Esophagus squamous epithelium (tissue), 5 donors: ENCODE data around the gene DMRTB1. TPM values are rescaled to one million over a fixed set of nuclear protein-coding genes. Genes with fewer than 3 reads are reported as not detected.

Source experiments
- DNase-seq: peaks from one replicate; lab custom pipeline; 2025; lab: John Stamatoyannopoulos, UW
- H3K27ac ChIP-seq, 4 donors: fragments of 200-600 bp; sonication (generic); one replicate each; pipeline ENCODE4 v1.5.1; 2016 to 2019; ENCODE audit warnings: mild to moderate bottlenecking in 1 of 4
- H3K27me3 ChIP-seq, 4 donors: fragments of 200-600 bp; sonication (generic); 1 replicate in 3 of 4; 2 replicates in 1 of 4; pipeline versions ENCODE4 v1.5.1 to v1.6.0; 2017 to 2021; ENCODE audit warnings: antibody characterized with exemption in 1 of 4
- H3K36me3 ChIP-seq, 3 donors: fragments of 200-600 bp; sonication (generic); one replicate each; pipeline ENCODE4 v1.5.1; 2016 to 2019
- H3K4me1 ChIP-seq, 3 donors: fragments of 200-600 bp; sonication (generic); one replicate each; pipeline ENCODE4 v1.5.1; 2017 to 2019
- H3K4me3 ChIP-seq, 4 donors: fragments of 200-600 bp; sonication (generic); 1 replicate in 3 of 4; 2 replicates in 1 of 4; pipeline ENCODE4 v1.5.1; 2016 to 2019; ENCODE audit warnings: mild to moderate bottlenecking in 2 of 4, moderate library complexity in 1 of 4
- H3K9me3 ChIP-seq, 3 donors: fragments of 200-600 bp; sonication (generic); one replicate each; pipeline ENCODE4 v1.5.1; 2016 to 2019
- POLR2A ChIP-seq, 4 donors: fragments of 450-650 bp; IDR thresholded peaks; one replicate each; pipeline ENCODE4 v1.6.1; 2017; ENCODE audit warnings: antibody characterized with exemption in 4 of 4, mild to moderate bottlenecking in 4 of 4, moderate library complexity in 3 of 4
- WGBS, 2 donors: methylation state at CpG; one replicate each; pipeline ENCODE4 v1.1.5; 2018; 5-methylcytosine and 5-hydroxymethylcytosine counted together
- intact Hi-C: fragments of 100-400 bp; cut with DNase I; formaldehyde crosslinking; loops from one replicate; pipeline ENCODE4 v1.15.0; 2022
- total RNA-seq, 4 donors: library from RNA; depleted of rRNA; stranded (reverse); fragments of >200 nt; gene quantifications; one replicate each; pipeline ENCODE4 v1.1.0, GENCODE V29; 2016
- TF ChIP-seq, protein P1 (sequence below), 6 experiments: fragments of 450-650 bp in 4 of 6; fragments of 200-600 bp in 2 of 6; sonication (generic) in 2 of 6; IDR thresholded peaks; one replicate each; pipeline ENCODE4 v1.5.1; 2016 to 2019; ENCODE audit warnings: antibody characterized with exemption in 6 of 6, mild to moderate bottlenecking in 4 of 6, moderate library complexity in 4 of 6
- donor health status: DM: yes; HTN: yes; CAD: no.

The DMRTB1 gene
- total RNA-seq, 4 donors from 2014 or later: not detected

DNA sequence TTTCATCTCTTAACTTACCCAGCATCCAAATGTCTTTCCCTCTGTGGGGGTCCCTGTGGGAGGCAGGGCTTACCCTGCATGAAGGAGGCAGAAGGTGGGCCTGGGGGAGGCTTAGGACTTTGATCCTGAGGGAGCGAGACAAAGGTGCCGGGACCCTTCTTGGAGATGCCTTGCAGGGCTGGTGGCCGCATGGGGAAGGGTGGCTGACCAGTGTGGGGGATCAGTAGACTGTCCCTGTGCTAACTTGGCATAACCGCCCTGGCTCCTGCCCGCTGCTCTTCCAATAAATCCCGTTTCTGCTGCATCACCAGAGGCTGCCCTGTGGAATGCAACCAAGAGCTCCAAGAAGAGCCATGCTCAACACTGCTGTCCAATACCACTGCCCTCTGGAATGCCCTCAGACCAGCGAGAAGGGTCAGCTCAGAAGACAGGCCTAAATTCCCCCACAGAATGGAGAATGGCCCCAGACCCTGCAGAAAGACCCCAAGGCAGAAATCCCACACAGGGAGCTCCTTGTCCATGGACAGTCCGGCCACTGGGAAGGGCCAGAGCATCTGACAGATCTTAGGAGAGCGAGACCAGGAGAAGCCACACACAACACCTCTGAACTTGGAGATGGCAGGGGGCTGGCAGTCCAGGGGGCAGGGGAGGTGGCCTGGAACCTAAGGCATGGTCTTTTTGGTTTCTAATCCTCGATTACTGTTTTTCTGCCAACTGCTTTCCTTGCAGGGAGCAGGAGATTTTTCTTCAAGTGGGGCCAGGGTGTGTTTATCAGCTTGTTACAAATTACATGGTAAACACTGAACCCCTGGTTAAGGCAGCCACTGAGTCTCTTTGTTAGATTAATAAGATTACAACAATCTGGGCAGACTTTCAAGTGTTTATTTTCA is 46.7 kb upstream of the DMRTB1 start:
- peaks cover 0 to 6% (median 0%) of the 10 kb centered on the region in 3 donors for H3K4me1 ChIP-seq
- no peaks in the 10 kb centered on the region for H3K36me3 ChIP-seq
- H3K27ac ChIP-seq: peak overlapping the region in 2 of 4 donors; percentile 14 to 48
- intact Hi-C loops: no loop called here
- TF ChIP-seq POLR2A (IDR thresholded peaks at IDR 0.05): no peak
- TF ChIP-seq, protein P1, sequence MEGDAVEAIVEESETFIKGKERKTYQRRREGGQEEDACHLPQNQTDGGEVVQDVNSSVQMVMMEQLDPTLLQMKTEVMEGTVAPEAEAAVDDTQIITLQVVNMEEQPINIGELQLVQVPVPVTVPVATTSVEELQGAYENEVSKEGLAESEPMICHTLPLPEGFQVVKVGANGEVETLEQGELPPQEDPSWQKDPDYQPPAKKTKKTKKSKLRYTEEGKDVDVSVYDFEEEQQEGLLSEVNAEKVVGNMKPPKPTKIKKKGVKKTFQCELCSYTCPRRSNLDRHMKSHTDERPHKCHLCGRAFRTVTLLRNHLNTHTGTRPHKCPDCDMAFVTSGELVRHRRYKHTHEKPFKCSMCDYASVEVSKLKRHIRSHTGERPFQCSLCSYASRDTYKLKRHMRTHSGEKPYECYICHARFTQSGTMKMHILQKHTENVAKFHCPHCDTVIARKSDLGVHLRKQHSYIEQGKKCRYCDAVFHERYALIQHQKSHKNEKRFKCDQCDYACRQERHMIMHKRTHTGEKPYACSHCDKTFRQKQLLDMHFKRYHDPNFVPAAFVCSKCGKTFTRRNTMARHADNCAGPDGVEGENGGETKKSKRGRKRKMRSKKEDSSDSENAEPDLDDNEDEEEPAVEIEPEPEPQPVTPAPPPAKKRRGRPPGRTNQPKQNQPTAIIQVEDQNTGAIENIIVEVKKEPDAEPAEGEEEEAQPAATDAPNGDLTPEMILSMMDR (IDR thresholded peaks at IDR 0.05): no peak
- H3K9me3 ChIP-seq: no peaks in the 10 kb centered on the region
- DNase-seq: no peak
- H3K27me3 ChIP-seq: peaks cover 0 to 33% (median 0%) of the 10 kb centered on the region in 4 donors
- 78 to 84% methylated on average over 7 to 10 of the region's 10 CpGs for WGBS, 2 donors
- no peak overlapping the region for H3K4me3 ChIP-seq

DNA sequence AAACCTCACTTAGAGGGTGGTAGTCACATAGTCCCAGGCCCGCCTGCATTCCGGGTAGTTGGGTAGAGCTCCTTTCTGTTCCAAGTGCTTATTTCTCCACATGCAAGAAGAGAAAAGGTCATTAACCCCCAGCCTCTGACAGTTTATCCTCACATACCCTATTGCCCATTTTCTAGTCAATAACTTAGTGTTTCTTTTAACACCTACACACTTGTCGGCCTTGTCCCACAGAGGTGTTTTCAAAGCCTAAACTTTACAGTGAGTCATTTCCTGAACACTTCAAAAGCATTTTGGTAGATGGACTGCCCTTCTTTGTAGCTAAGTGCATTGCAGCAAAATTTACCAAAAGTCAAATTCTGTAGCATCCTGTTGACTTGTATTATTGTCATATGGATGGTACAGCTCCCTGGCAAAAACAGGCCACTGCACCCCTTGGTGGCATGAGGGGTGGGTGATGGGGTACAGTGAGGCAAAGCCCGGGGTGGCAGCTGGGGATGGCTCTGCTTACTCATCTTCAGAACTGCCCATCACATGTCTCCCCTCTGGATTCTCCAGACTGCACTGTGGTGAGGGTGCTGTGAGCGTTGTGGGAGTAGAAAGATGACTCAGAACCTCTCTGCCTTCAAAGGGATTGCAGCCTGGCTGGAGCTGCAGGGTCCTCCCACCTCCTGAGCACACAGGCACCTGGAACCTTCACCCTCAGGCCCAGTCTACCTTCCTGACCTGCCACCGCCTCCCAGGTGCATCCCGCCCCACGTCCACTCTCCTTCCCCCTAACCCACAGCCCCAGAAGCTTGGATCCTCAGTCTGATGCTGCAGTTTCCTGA is 45.8 kb upstream of the DMRTB1 start:
- Histone ChIP-seq H3K4me1 (peaks cover 0 to 9% (median 0%) of the 10 kb centered on the region in 3 donors), H3K27me3 (peaks cover 0 to 35% (median 3%) of the 10 kb centered on the region in 4 donors), H3K36me3 (no peaks in the 10 kb centered on the region), H3K4me3 (no peak overlapping the region), H3K9me3 (no peaks in the 10 kb centered on the region), H3K27ac (peak overlapping the region in 2 of 4 donors; percentile 31 to 48)
- TF ChIP-seq, protein P1 (IDR thresholded peaks at IDR 0.05): no peak
- no peak for TF ChIP-seq POLR2A (IDR thresholded peaks at IDR 0.05)
- intact Hi-C loops: no loop called here
- no peak for DNase-seq
- WGBS, 2 donors: 47 to 48% methylated on average over 6 to 8 of the region's 8 CpGs

DNA sequence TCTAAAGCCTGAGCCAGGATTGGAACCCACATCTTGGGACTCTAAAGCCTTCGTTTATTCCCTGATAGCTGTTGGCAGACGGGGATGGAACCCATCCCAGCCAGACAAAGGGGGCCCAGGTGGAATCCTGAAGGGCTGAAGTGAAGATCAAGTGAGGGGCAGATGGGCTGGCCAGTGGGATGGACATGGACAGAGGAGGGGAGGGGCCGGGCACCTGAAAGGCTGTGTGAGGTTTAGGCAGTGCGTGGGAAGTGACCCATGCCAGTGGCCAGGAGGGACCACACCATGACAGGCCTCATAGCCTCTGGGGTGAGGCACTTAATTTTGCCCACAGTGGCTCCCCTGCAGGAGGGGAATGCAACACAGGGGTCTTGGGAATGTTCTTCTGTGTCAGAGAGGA is 44.6 kb upstream of the DMRTB1 start:
- WGBS, 2 donors: 89% methylated on average over 4 of the region's 4 CpGs
- no peak for DNase-seq

DNA sequence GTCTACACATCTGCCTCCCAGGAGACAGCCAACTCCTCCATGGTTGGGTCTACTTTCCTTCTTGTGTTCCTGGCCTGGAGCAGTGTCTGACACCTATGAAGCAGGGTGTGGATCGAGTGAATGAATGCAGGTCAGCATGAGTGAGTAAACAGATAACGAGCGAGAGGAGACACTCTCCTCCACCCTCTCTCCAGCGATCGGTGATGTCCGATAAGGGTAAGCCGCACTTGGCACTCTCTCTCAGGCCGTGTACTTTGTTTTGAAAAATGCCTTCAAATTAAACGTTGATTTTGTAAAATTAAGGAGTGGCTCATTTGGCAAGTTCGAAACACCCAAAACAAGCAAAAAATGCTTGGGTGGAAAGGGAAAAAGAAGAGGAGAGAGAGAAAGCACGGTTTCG is 43.8 kb upstream of the DMRTB1 start:
- 80 to 91% methylated on average over 10 to 12 of the region's 12 CpGs for WGBS, 2 donors
- Histone ChIP-seq H3K27ac (no peak overlapping the region), H3K36me3 (no peaks in the 10 kb centered on the region), H3K4me3 (no peak overlapping the region), H3K27me3 (peaks cover 0 to 33% (median 3%) of the 10 kb centered on the region in 4 donors), H3K4me1 (peaks cover 0 to 9% (median 0%) of the 10 kb centered on the region in 3 donors), H3K9me3 (no peaks in the 10 kb centered on the region)
- intact Hi-C loops: no loop called here
- no peak for TF ChIP-seq POLR2A (IDR thresholded peaks at IDR 0.05)
- TF ChIP-seq, protein P1 (IDR thresholded peaks at IDR 0.05): no peak
- DNase-seq: no peak

More for the DNA sequence above, 44.6 kb upstream of the DMRTB1 start:
- H3K36me3 ChIP-seq: no peaks in the 10 kb centered on the region
- TF ChIP-seq, protein P1 (IDR thresholded peaks at IDR 0.05): no peak
- TF ChIP-seq POLR2A (IDR thresholded peaks at IDR 0.05): no peak
- H3K27me3 ChIP-seq: peaks cover 0 to 29% (median 3%) of the 10 kb centered on the region in 4 donors
- H3K4me1 ChIP-seq: peaks cover 0 to 9% (median 0%) of the 10 kb centered on the region in 3 donors
- no peak overlapping the region for H3K4me3 ChIP-seq
- intact Hi-C loops: no loop called here
- no peaks in the 10 kb centered on the region for H3K9me3 ChIP-seq
- H3K27ac ChIP-seq: no peak overlapping the region
